Cardiac muscle cell (in vitro differentiated cells and primary cell): ENCODE data around the gene FOXJ3. TPM values are rescaled to one million over a fixed set of nuclear protein-coding genes. Genes with fewer than 3 reads are reported as not detected.

Experiments used
- DNase-seq, 2 donors: peaks; one replicate each; pipeline versions ENCODE4 v3.0.0 to v3.0.0-alpha.2; 2010 to 2017; ENCODE audit warnings: low read depth in 1 of 2, low spot score in 1 of 2
- H3K27ac ChIP-seq: fragments of 200-600 bp; sonication (generic); 2 replicates; pipeline ENCODE4 v1.5.1; 2016
- H3K27me3 ChIP-seq: fragments of 200-600 bp; sonication (generic); 2 replicates; pipeline ENCODE4 v1.6.0; 2016; ENCODE audit warnings: control low read depth
- H3K36me3 ChIP-seq: fragments of 200-600 bp; sonication (generic); 2 replicates; pipeline ENCODE4 v1.5.1; 2016; ENCODE audit warnings: control low read depth
- H3K4me1 ChIP-seq: fragments of 200-600 bp; sonication (generic); 2 replicates; pipeline ENCODE4 v1.8.1; 2017; ENCODE audit warnings: low read depth, mild to moderate bottlenecking, mixed run types
- H3K4me3 ChIP-seq: fragments of 200-600 bp; sonication (generic); 2 replicates; pipeline ENCODE4 v1.5.1; 2016; ENCODE audit warnings: mild to moderate bottlenecking
- H3K9me3 ChIP-seq: fragments of 200-600 bp; sonication (generic); 2 replicates; pipeline ENCODE4 v1.5.1; 2017; ENCODE audit warnings: low read depth, mild to moderate bottlenecking, control low read depth
- polyA plus RNA-seq: library from polyadenylated mRNA; unstranded; fragments of >200 nt; fragmentation: Nextera tagmentation; extraction: Ambion mirVana; gene quantifications from 2 replicates; pipeline ENCODE4 v1.2.1, GENCODE V29; 2016
- total RNA-seq: library from RNA; depleted of rRNA; stranded (reverse); fragments of >200 nt; gene quantifications from 2 replicates; pipeline ENCODE4 v1.2.3, GENCODE V29; 2016
- TF ChIP-seq, protein P1 (sequence below): IDR thresholded peaks from 2 replicates; pipeline ENCODE4 v1.5.1; 2012; ENCODE audit warnings: low read depth, mild to moderate bottlenecking, low read length

The FOXJ3 gene
- total and polyA plus RNA-seq, 2 experiments from 2014 or later: 25.4 to 54.1 TPM

DNA sequence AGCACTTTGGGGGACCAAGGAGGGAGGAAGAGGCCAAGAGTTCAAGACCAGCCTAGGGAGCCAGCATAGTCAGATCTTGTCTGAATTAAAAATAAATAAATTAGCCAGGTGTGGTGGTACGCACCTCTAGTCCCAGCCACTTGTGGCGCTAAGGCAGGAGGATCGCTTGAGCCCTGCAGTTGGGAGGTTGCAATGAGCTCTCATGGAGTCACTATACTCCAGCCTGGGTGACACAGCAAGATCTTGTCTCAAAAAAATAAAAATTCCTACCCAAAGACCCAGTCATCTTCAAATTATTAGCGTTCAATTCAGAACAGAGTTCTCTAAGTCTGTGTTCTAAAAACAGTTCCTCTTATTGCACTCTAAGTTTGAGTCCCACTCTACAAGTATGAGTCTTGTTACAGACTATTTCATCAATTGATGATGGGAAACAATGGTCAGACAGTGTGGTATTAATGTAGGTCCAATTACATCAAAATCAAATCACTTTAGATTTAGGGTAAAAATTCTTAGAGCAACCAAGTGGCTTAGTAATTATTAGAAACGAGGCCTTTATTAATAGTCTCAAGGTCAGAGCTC, 6.9 kb downstream of the FOXJ3 start:
- H3K27me3 ChIP-seq: no peaks in the 10 kb centered on the region
- DNase-seq: no peak
- no peaks in the 10 kb centered on the region for H3K9me3 ChIP-seq
- H3K4me3 ChIP-seq: no peak overlapping the region
- H3K27ac ChIP-seq: no peak overlapping the region
- peaks cover 16% of the 10 kb centered on the region for H3K4me1 ChIP-seq
- no peaks in the 10 kb centered on the region for H3K36me3 ChIP-seq
- TF ChIP-seq, protein P1, sequence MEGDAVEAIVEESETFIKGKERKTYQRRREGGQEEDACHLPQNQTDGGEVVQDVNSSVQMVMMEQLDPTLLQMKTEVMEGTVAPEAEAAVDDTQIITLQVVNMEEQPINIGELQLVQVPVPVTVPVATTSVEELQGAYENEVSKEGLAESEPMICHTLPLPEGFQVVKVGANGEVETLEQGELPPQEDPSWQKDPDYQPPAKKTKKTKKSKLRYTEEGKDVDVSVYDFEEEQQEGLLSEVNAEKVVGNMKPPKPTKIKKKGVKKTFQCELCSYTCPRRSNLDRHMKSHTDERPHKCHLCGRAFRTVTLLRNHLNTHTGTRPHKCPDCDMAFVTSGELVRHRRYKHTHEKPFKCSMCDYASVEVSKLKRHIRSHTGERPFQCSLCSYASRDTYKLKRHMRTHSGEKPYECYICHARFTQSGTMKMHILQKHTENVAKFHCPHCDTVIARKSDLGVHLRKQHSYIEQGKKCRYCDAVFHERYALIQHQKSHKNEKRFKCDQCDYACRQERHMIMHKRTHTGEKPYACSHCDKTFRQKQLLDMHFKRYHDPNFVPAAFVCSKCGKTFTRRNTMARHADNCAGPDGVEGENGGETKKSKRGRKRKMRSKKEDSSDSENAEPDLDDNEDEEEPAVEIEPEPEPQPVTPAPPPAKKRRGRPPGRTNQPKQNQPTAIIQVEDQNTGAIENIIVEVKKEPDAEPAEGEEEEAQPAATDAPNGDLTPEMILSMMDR: no peak

DNA sequence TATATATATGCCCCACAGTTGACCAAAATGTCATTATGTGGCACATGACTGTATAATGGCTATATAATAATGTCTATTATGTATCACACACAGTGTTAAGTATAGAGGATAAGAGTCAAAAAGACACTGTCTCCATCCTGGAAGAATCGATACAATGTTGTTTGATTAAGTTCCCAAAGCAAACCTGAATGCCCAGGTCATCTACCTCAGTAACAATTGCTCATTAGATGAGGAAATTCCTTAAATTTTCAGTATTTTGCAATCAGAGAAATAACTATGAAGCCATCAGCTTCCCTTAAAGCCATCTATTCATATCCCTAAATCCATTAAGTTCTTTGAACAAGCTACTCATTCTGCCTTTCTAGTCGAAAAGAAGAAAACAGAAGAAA, 10.0 kb downstream of the FOXJ3 start:
- peak overlapping the region; percentile 5 for H3K27ac ChIP-seq
- no peaks in the 10 kb centered on the region for H3K9me3 ChIP-seq
- H3K27me3 ChIP-seq: no peaks in the 10 kb centered on the region
- H3K4me3 ChIP-seq: no peak overlapping the region
- H3K4me1 ChIP-seq: peaks cover 19% of the 10 kb centered on the region
- no peaks in the 10 kb centered on the region for H3K36me3 ChIP-seq
- TF ChIP-seq, protein P1: no peak
- no peak for DNase-seq

DNA sequence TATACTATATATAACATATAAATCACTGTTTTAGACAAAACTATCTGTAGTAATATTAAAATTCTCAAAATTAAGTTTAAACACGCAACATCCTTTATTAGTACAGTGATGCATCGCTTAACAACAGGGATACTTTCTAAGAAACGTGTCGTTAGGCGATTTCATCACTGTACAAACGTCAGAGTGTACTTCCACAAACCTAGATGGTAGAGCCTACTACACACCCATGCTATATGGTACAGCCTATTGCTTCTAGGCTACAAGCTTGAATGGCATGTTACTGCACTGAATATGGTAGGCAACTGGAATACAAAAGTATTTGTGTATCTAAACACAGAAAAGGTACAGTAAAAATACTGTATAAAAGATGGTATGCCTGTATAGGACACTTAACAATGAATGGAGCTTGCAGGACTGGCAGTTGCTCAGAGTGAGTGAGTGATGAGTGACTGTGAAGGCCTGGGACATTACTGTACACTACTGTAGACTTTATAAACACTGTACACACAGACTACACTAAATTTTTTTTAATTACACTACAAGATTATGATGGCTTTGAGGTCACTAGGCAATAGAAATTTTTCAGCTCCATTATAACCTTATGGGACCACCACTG, 10.5 kb downstream of the FOXJ3 start:
- no peaks in the 10 kb centered on the region for H3K27me3 ChIP-seq
- H3K27ac ChIP-seq: no peak overlapping the region
- no peak overlapping the region for H3K4me3 ChIP-seq
- no peaks in the 10 kb centered on the region for H3K9me3 ChIP-seq
- no peak for DNase-seq
- peaks cover 24% of the 10 kb centered on the region for H3K4me1 ChIP-seq
- TF ChIP-seq, protein P1: no peak
- no peaks in the 10 kb centered on the region for H3K36me3 ChIP-seq

DNA sequence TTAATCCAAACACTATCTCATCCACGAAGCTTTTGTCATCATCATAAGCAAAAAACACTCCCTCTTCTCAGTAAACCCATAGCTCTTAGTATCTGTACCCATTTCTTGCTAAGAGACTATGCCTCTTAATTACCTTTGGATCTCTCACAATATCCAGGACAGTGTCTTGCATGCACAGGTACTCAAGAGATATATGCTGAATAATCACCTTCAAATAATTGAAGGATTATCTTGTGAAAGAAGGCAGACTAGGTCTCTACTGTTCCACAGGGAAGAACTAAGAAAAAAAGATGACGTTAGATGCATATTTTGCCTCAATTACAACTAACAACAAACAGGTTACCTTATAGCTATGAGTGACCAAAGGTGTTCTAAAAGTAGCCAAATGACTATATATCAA, 11.5 kb downstream of the FOXJ3 start:
- Histone ChIP-seq H3K36me3 (no peaks in the 10 kb centered on the region), H3K27ac (peak overlapping the region; percentile 15), H3K4me3 (no peak overlapping the region), H3K9me3 (no peaks in the 10 kb centered on the region), H3K4me1 (peaks cover 28% of the 10 kb centered on the region), H3K27me3 (no peaks in the 10 kb centered on the region)
- TF ChIP-seq, protein P1: no peak
- DNase-seq: no peak

DNA sequence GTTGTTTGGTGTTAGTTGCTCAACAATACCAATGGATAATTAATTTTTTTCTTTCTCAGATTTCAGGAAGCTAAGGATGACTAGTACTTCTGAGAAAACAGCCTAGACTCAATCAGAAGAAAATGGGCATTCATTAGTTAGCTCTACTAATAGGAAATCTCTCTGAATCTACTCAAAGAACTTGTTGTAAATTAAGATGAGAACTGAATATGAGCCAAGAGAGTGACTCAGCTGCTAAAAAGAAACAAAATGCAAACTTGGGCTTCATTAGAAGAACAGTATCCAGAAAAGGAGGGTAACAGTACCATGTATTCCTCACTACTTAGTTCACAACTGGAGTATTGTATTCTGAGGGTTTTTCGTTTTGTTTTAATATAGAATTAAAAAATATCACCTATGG, 12.5 kb downstream of the FOXJ3 start:
- Histone ChIP-seq H3K27ac (peak overlapping the region; percentile 86), H3K27me3 (no peaks in the 10 kb centered on the region), H3K4me3 (no peak overlapping the region), H3K9me3 (no peaks in the 10 kb centered on the region), H3K4me1 (peaks cover 28% of the 10 kb centered on the region), H3K36me3 (no peaks in the 10 kb centered on the region)
- peak in 1 of 2 donors; percentile 43 for DNase-seq
- TF ChIP-seq, protein P1: no peak
